ENCODE measurements around the gene DNAAF2. TPM values are rescaled to one million over a fixed set of nuclear protein-coding genes. Genes with fewer than 3 reads are reported as not detected.

DNAAF2 gene
- total and polyA plus RNA-seq, 2 of the 13 experiments (the other 11 are each of a cell fraction or from before 2014, with no cell fraction given) = 6.1 to 13.6 TPM

DNA sequence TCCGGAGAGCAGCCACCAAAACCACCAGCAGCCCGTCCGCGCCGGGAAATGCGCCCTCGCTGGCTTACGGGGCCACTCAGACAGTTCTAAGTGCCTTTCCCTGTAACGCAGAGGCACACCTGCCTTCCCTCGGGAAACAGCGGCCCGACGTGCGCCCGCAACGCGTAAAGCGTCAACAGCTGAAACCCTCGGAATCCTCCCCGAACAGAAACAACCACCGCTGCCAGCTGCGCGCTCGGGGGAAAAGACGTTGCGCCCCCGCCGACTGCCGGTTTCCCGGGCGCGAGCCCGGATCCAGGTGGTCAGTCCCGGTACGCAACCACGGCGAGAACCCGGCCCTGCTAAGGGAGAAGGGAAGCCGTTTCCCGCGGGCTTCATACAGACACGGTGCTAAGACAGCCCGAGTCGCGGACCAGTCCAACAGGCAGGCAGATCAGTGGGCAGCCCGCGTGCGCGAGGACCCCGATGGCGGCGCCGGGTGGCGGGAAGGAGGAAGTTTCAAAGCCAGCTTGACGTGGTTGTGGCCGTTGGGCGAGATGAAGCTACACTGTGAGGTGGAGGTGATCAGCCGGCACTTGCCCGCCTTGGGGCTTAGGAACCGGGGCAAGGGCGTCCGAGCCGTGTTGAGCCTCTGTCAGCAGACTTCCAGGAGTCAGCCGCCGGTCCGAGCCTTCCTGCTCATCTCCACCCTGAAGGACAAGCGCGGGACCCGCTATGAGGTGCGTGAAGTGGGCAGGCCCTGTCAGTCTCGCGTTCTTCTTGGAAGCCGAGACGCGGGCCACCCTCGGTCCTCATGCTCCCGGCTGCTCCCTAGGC lies 36.4 kb downstream of the DNAAF2 start, which contains the start of gene LRR1 (continued):
- TF ChIP-seq NFE2L1 (CRISPR knock-in tag; IDR thresholded peaks at IDR 0.05; ENCODE audit: borderline replicate concordance) (no peak), ZNF782 (CRISPR knock-in tag; IDR thresholded peaks at IDR 0.05; ENCODE audit: borderline replicate concordance) (0 out of 2 replicates have a peak, but pooled peaks have one; percentile 70), SMAD3 (CRISPR knock-in tag; IDR thresholded peaks at IDR 0.05) (peak; percentile 74), SNAI1 (CRISPR knock-in tag; IDR thresholded peaks at IDR 0.05; ENCODE audit: borderline replicate concordance) (no peak; the same call in 1 of the 2 replicates), ZNF564 (CRISPR knock-in tag; IDR thresholded peaks at IDR 0.05) (no peak), HNRNPL (IDR thresholded peaks at IDR 0.05; ENCODE audit: low read depth, low read length) (peak; percentile 86; the same call in 1 of the 2 replicates), FOXC1 (CRISPR knock-in tag; IDR thresholded peaks at IDR 0.05; ENCODE audit: borderline replicate concordance) (peak; percentile 50; the same call in 1 of the 2 replicates), EED (CRISPR knock-in tag; IDR thresholded peaks at IDR 0.05) (peak; percentile 87; the same call in 1 of the 2 replicates), TSC22D2 (CRISPR knock-in tag; IDR thresholded peaks at IDR 0.05; ENCODE audit: borderline replicate concordance) (peak; percentile 64; the same call in 1 of the 2 replicates), ZSCAN9 (CRISPR knock-in tag; IDR thresholded peaks at IDR 0.05; ENCODE audit: borderline replicate concordance) (0 out of 2 replicates have a peak, but pooled peaks have one; percentile 37), ZNF761 (CRISPR knock-in tag; conservative IDR thresholded peaks at IDR 0.05) (0 out of 2 replicates have a peak, but pooled peaks have one; percentile 64), SRY (CRISPR knock-in tag; IDR thresholded peaks at IDR 0.05) (peak; percentile 91; the same call in 1 of the 2 replicates), XBP1 (CRISPR knock-in tag; IDR thresholded peaks at IDR 0.05) (0 out of 2 replicates have a peak, but pooled peaks have one; percentile 52), ZNF777 (CRISPR knock-in tag; IDR thresholded peaks at IDR 0.05) (peak; percentile 100), PHF21A (CRISPR knock-in tag; IDR thresholded peaks at IDR 0.05) (peak; percentile 68), ZNF136 (CRISPR knock-in tag; IDR thresholded peaks at IDR 0.05; ENCODE audit: low read depth) (peak; percentile 71; the same call in 1 of the 2 replicates), ZNF558 (CRISPR knock-in tag; IDR thresholded peaks at IDR 0.05; ENCODE audit: borderline replicate concordance) (peak; percentile 88; the same call in 1 of the 2 replicates), ZNF644 (CRISPR knock-in tag; IDR thresholded peaks at IDR 0.05; ENCODE audit: low read depth) (no peak), RARA (CRISPR knock-in tag; IDR thresholded peaks at IDR 0.05) (no peak), ZNF30 (CRISPR knock-in tag; IDR thresholded peaks at IDR 0.05) (no peak; the same call in none of the 2 replicates), ZNF720 (CRISPR knock-in tag; IDR thresholded peaks at IDR 0.05) (no peak), ZNF350 (CRISPR knock-in tag; IDR thresholded peaks at IDR 0.05; ENCODE audit: borderline replicate concordance, low read depth) (peak; percentile 89; the same call in 1 of the 2 replicates), ZZZ3 (CRISPR knock-in tag; IDR thresholded peaks at IDR 0.05; ENCODE audit: borderline replicate concordance) (no peak), HNRNPH1 (optimal IDR thresholded peaks at IDR 0.05; ENCODE audit: low read depth, low read length) (no peak), HDAC1 (CRISPR knock-in tag; IDR thresholded peaks at IDR 0.05) (peak; percentile 97), TCF7L2 (IDR thresholded peaks at IDR 0.05; ENCODE audit: low read depth, low read length) (no peak), ZNF501 (CRISPR knock-in tag; IDR thresholded peaks at IDR 0.05) (peak; percentile 98)
- TF ChIP-seq, protein P1, sequence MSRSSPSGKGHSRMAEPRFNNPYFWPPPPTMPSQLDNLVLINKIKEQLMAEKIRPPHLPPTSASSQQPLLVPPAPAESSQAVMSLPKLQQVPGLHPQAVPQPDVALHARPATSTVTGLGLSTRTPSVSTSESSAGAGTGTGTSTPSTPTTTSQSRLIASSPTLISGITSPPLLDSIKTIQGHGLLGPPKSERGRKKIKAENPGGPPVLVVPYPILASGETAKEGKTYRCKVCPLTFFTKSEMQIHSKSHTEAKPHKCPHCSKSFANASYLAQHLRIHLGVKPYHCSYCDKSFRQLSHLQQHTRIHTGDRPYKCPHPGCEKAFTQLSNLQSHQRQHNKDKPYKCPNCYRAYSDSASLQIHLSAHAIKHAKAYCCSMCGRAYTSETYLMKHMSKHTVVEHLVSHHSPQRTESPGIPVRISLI (CRISPR knock-in tag; IDR thresholded peaks at IDR 0.05; ENCODE audit: borderline replicate concordance) = no peak
- TF ChIP-seq, protein P2, sequence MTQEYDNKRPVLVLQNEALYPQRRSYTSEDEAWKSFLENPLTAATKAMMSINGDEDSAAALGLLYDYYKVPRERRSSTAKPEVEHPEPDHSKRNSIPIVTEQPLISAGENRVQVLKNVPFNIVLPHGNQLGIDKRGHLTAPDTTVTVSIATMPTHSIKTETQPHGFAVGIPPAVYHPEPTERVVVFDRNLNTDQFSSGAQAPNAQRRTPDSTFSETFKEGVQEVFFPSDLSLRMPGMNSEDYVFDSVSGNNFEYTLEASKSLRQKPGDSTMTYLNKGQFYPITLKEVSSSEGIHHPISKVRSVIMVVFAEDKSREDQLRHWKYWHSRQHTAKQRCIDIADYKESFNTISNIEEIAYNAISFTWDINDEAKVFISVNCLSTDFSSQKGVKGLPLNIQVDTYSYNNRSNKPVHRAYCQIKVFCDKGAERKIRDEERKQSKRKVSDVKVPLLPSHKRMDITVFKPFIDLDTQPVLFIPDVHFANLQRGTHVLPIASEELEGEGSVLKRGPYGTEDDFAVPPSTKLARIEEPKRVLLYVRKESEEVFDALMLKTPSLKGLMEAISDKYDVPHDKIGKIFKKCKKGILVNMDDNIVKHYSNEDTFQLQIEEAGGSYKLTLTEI (CRISPR knock-in tag; conservative IDR thresholded peaks at IDR 0.05) = no peak
